Colonic mucosa (tissue), 4 donors: ENCODE results near the gene FBXW8. TPM values are rescaled to one million over a fixed set of nuclear protein-coding genes. Genes with fewer than 3 reads are reported as not detected.

Source experiments
- DNase-seq: peaks from one replicate; pipeline ENCODE4 v3.0.0-alpha.2; 2020
- H3K27ac ChIP-seq: fragments of 200-600 bp; one replicate; pipeline ENCODE4 v1.8.0; 2021
- H3K27me3 ChIP-seq: fragments of 200-600 bp; one replicate; pipeline ENCODE4 v1.8.0; 2021
- H3K36me3 ChIP-seq: fragments of 200-600 bp; one replicate; pipeline ENCODE4 v1.8.0; 2021
- H3K4me1 ChIP-seq: fragments of 200-600 bp; one replicate; pipeline ENCODE4 v1.8.0; 2021; ENCODE audit warnings: mild to moderate bottlenecking
- H3K4me3 ChIP-seq: fragments of 200-600 bp; one replicate; pipeline ENCODE4 v1.8.0; 2021
- H3K9ac ChIP-seq, 2 donors: one replicate each; pipeline ENCODE4 v1.7.0; 2013; ENCODE audit warnings: control low read depth in 2 of 2, low read depth in 2 of 2, low read length in 2 of 2
- H3K9me3 ChIP-seq: fragments of 200-600 bp; one replicate; pipeline ENCODE4 v1.8.0; 2021
- CTCF ChIP-seq: fragments of 200-600 bp; IDR thresholded peaks from one replicate; pipeline ENCODE4 v1.8.0; 2022; ENCODE audit warnings: antibody characterized with exemption, mild to moderate bottlenecking
- intact Hi-C: fragments of 100-400 bp; cut with DNase I; formaldehyde crosslinking; loops from one replicate; pipeline ENCODE4 v1.14.1; 2022
- total RNA-seq, 2 donors: library from RNA; stranded (reverse); fragmentation: NEBNext Ultra II Directional in 1 of 2; extraction: Animal tissue kit (Norgen Biotek cat#: 25700) in 1 of 2; gene quantifications; one replicate each; pipeline ENCODE4 v1.2.1, GENCODE V29; 2021
- donor health status: healthy.
- donor health status: DM: no; HTN: no; CAD: no.
- donor health status: DM: no; HTN: no; CAD: no.

Gene FBXW8
- total RNA-seq, 2 donors from 2014 or later = 11.1 to 13.7 TPM

DNA sequence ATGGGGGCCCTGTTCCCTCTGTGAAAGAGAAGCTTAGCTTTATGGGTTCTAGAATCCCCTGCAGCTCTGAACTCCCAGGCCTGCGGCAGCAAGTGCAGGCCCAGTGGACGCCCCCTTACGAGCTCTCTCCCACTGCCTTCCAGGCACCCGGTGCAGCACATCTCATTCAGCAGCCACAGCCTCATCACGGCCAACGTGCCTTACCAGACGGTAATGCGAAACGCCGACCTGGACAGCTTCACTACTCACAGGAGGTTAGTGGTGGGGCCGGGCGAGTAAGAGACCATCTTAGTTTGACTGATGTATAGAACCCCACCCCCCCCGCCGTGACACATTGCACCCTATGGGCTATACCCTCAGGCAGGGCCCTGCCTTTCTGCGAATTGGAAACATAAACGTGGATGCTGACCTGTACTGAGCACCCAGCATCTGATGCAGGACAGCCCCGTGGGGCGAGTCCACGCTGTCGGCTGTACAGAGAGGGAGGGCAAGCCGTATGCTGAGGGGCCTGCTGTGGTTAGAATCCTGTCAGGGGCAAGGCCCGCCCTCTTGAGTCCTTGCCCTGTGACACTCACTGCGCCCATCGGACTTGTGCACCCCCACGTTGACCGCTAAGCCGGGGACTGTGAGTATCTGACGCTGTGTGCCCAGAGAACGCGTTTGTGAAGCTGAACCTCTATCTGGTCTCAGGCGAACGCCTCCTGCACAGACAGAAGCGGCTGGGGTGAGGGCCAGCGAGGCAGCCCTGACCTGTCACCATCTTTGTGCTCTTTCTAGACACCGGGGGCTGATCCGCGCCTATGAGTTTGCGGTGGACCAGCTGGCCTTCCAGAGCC lies 116.7 kb downstream of the FBXW8 start:
- TF ChIP-seq CTCF = no peak
- no peak overlapping the region for H3K4me3 ChIP-seq
- no peaks in the 10 kb centered on the region for H3K27me3 ChIP-seq
- H3K4me1 ChIP-seq = no peaks in the 10 kb centered on the region
- H3K9ac ChIP-seq = no peak overlapping the region
- intact Hi-C loops = no loop called here
- H3K36me3 ChIP-seq = no peaks in the 10 kb centered on the region
- DNase-seq = no peak
- H3K27ac ChIP-seq = no peak overlapping the region
- H3K9me3 ChIP-seq = no peaks in the 10 kb centered on the region

GRCh38 chr12:117028254-117028653 lies 117.5 kb downstream of the FBXW8 start:
- Histone ChIP-seq H3K27me3 (peaks cover 2% of the 10 kb centered on the region), H3K4me3 (no peak overlapping the region), H3K4me1 (no peaks in the 10 kb centered on the region), H3K9ac (no peak overlapping the region), H3K27ac (no peak overlapping the region), H3K36me3 (no peaks in the 10 kb centered on the region), H3K9me3 (no peaks in the 10 kb centered on the region)
- DNase-seq = no peak
- intact Hi-C loops = no loop called here
- TF ChIP-seq CTCF = no peak

GRCh38 chr12:117030187-117030900 lies 119.6 kb downstream of the FBXW8 start:
- Histone ChIP-seq H3K9me3 (no peaks in the 10 kb centered on the region), H3K4me1 (no peaks in the 10 kb centered on the region), H3K27ac (no peak overlapping the region), H3K27me3 (peaks cover 4% of the 10 kb centered on the region), H3K36me3 (no peaks in the 10 kb centered on the region), H3K4me3 (no peak overlapping the region), H3K9ac (no peak overlapping the region)
- no peak for DNase-seq
- no peak for TF ChIP-seq CTCF
- intact Hi-C loops = no loop called here

DNA sequence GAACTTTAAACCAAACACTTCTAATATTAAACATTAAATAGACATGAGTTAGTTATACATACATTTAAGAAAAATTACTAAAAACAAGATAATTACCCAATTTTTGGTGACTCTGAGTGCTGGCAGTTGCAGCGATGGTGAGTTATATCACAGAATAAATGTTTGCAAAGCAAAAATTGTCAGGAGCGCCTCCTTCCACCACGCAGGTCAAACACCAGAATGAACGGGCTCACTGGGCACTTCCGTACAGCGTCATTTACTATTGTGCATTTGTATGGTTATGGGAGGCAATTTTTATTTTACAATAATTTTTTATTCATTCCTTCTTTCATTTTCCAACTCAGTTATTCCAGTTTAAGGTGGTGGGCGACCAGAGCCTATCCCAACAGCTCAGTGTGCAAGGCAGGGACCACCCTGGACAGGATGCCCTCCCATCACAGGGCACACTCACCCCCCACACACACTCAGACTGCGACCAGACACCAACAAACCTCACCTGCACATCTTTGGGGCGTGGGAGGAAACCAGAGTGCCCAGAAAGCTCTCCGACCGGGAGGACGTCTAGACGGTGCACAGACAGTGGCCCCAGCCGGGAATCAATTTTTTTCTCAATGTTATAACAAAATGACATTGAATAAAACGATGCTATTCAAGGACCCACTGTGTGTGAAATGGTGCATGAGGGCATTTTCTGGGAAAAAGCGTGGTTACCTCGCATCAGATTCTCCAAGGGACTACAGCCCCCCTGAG lies 121.3 kb downstream of the FBXW8 start:
- intact Hi-C loops = no loop called here
- H3K4me1 ChIP-seq = no peaks in the 10 kb centered on the region
- no peak for DNase-seq

More for the DNA sequence above, 121.3 kb downstream of the FBXW8 start:
- Histone ChIP-seq H3K36me3 (no peaks in the 10 kb centered on the region), H3K27ac (no peak overlapping the region), H3K4me3 (no peak overlapping the region), H3K9me3 (no peaks in the 10 kb centered on the region), H3K27me3 (peaks cover 4% of the 10 kb centered on the region), H3K9ac (no peak overlapping the region)
- no peak for TF ChIP-seq CTCF
